ENCODE measurements around the gene PLP1. TPM values are rescaled to one million over a fixed set of nuclear protein-coding genes. Genes with fewer than 3 reads are reported as not detected.

The PLP1 gene
- total RNA-seq, 4 donors from 2014 or later = 0.38 to 18.8 (median 1.4) TPM

DNA sequence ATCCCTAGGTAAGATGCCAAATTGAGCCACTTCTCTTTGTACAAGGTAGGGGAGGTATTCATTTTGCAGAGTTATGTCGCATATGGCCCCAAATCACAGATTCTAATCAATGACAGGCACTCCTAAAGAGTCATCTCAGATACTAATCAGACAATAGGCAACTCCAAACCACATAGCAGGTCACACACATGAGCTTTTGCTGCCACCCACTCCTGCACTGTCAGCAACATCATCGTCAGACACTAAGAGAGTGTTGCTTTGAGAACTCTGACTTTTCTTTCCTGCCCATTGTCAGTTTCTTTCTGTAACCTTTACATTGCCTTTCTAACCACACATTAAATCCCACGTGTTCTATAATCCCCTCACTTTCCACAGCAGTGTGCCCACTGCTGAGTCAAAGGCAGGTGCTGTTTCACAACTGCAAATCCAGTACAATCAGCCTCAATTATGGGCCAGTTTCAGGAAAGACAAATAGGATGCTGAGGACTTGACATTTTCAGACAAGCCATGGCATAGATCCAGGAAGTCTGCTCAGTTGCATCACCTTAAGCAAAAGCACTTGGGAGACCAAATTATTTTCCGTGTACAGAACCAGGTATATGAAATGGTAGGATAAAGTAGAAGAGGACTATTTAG, 42.4 kb upstream of the PLP1 start:
- no peak for DNase-seq (ENCODE audit: low spot score)

GRCh38 chrX:103737696-103738095, 38.9 kb upstream of the PLP1 start:
- TF ChIP-seq, protein P1, sequence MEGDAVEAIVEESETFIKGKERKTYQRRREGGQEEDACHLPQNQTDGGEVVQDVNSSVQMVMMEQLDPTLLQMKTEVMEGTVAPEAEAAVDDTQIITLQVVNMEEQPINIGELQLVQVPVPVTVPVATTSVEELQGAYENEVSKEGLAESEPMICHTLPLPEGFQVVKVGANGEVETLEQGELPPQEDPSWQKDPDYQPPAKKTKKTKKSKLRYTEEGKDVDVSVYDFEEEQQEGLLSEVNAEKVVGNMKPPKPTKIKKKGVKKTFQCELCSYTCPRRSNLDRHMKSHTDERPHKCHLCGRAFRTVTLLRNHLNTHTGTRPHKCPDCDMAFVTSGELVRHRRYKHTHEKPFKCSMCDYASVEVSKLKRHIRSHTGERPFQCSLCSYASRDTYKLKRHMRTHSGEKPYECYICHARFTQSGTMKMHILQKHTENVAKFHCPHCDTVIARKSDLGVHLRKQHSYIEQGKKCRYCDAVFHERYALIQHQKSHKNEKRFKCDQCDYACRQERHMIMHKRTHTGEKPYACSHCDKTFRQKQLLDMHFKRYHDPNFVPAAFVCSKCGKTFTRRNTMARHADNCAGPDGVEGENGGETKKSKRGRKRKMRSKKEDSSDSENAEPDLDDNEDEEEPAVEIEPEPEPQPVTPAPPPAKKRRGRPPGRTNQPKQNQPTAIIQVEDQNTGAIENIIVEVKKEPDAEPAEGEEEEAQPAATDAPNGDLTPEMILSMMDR (IDR thresholded peaks at IDR 0.05) = no peak
- no peak for ATAC-seq (ENCODE audit: low FRiP score)
- no peak for DNase-seq (ENCODE audit: low spot score)

More for the DNA sequence above, 42.4 kb upstream of the PLP1 start:
- ATAC-seq (ENCODE audit: low FRiP score) = no peak
- TF ChIP-seq, protein P1 (IDR thresholded peaks at IDR 0.05) = no peak

DNA sequence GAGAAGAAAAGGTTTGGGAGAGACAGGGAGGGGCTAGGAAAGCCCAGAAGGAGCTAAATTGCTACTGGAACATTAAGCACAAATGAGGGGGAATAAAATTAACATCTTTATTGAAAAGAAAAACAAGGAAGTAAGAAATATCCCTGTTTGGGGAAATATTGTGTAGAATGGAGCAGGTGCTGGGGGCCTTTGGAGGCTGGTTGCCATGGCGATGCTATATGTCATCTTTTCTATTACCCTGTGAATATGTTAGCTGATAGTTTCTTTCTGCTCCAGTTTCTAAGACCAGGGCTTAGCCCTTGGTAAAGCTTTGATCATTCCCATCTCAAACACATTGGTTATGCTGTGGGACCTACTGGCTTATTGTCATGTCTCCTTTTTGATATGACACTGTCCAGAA, 37.2 kb upstream of the PLP1 start:
- TF ChIP-seq, protein P1 (IDR thresholded peaks at IDR 0.05) = no peak
- ATAC-seq (ENCODE audit: low FRiP score) = no peak
- no peak for DNase-seq (ENCODE audit: low spot score)

- ATAC-seq (ENCODE audit: low FRiP score) = no peak
- no peak for DNase-seq (ENCODE audit: low spot score)
- TF ChIP-seq, protein P1 (IDR thresholded peaks at IDR 0.05) = no peak
Measured at GRCh38 chrX:103741879-103742278, 34.8 kb upstream of the PLP1 start.

GRCh38 chrX:103742339-103742738, 34.3 kb upstream of the PLP1 start:
- TF ChIP-seq, protein P1 (IDR thresholded peaks at IDR 0.05) = no peak
- ATAC-seq (ENCODE audit: low FRiP score) = no peak
- no peak for DNase-seq (ENCODE audit: low spot score)

DNA sequence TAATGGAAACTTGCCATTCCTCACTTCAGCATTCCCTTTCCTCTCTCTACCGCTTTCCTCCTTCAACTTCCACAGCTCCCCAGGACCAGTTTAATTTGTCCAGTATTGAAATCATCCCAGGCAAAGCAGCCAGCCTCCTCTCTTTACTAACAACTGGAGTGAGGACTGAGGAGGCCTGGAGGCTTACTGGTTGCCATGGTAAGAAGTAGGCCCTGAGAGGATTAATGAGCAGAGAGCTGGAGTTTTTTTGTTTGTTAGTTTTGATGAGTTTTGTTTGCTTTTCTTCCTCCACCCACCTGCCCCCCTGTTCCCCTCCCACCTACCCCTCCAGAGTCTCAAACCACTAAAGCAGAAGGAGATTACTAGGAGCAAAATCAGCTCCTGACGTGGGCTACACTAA, 29.5 kb upstream of the PLP1 start:
- TF ChIP-seq, protein P1 (IDR thresholded peaks at IDR 0.05) = no peak
- ATAC-seq (ENCODE audit: low FRiP score) = no peak
- no peak for DNase-seq (ENCODE audit: low spot score)

DNA sequence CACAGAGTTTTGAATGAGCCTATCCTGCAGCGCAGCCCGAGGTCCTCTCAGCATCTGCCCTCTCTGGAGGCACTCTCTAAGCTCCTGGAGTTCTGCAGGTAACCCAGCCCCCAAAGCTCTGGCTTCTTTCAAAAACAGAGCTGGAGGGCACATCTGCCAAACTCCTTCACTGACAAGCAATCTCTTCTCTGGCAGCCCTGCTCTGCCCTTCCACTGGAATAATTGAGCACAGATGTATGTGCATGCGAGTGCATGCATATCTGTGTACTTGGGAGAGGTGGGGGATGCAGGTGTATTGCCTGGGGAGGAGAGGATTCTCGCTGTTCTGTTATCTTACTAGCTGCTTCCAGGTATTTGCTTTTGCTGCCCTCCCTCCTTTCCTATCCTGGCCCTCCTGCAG, 22.2 kb upstream of the PLP1 start:
- TF ChIP-seq, protein P1 (IDR thresholded peaks at IDR 0.05) = no peak
- DNase-seq (ENCODE audit: low spot score) (no peak), ATAC-seq (ENCODE audit: low FRiP score) (no peak)
